ENCODE measurements around the gene RAB21.
A peak's percentile ranks its signal among the peaks of the same experiment; 100 is the strongest.

RAB21 gene

GRCh38 chr12:71828813-71829212, 74.2 kb downstream of the RAB21 start:
- TF ChIP-seq FOXA1 (IDR thresholded peaks at IDR 0.05) (no peak), ZNF384 (IDR thresholded peaks at IDR 0.05) (no peak), FOXK2 (IDR thresholded peaks at IDR 0.05) (no peak), SP1 (IDR thresholded peaks at IDR 0.05) (no peak)
- ChIA-PET POLR2A (no interaction called here), CTCF (no interaction called here)
- DNase-seq (ENCODE audit: extremely low spot score) = no peak

GRCh38 chr12:71837356-71837755, 82.7 kb downstream of the RAB21 start:
- ChIA-PET POLR2A (no interaction called here), CTCF (interaction anchor here (1.4 kb wide), 1 partner anchor 9 kb away, joined by 4 read pairs; no protein-coding TSS in a partner anchor)
- DNase-seq (ENCODE audit: extremely low spot score) = no peak
- TF ChIP-seq LEF1 (IDR thresholded peaks at IDR 0.05; ENCODE audit: borderline replicate concordance) = no peak
- no peak for TF ChIP-seq ELF4 (IDR thresholded peaks at IDR 0.05)
- TF ChIP-seq NFRKB (IDR thresholded peaks at IDR 0.05) = no peak
- TF ChIP-seq FOXK2 (IDR thresholded peaks at IDR 0.05) = no peak
- no peak for TF ChIP-seq FOXA1 (IDR thresholded peaks at IDR 0.05)
- TF ChIP-seq PKNOX1 (IDR thresholded peaks at IDR 0.05) = no peak
- TF ChIP-seq HDGF (IDR thresholded peaks at IDR 0.05; ENCODE audit: borderline replicate concordance) = no peak
- TF ChIP-seq ARNT (IDR thresholded peaks at IDR 0.05) = no peak

GRCh38 chr12:71838231-71838630, 83.6 kb downstream of the RAB21 start:
- CTCF ChIA-PET = interaction anchor here (1.4 kb wide), 1 partner anchor 8 kb away, joined by 4 read pairs; no protein-coding TSS in a partner anchor
- no peak for TF ChIP-seq HDGF (IDR thresholded peaks at IDR 0.05; ENCODE audit: borderline replicate concordance)
- TF ChIP-seq ZNF384 (IDR thresholded peaks at IDR 0.05) = no peak
- TF ChIP-seq ELF4 (IDR thresholded peaks at IDR 0.05) = no peak
- TF ChIP-seq L3MBTL2 (conservative IDR thresholded peaks at IDR 0.05) = no peak
- TF ChIP-seq TARDBP (IDR thresholded peaks at IDR 0.05) = no peak
- no peak for TF ChIP-seq FOXA1 (IDR thresholded peaks at IDR 0.05)
- no peak for TF ChIP-seq NFRKB (IDR thresholded peaks at IDR 0.05)
- TF ChIP-seq FOXM1 (IDR thresholded peaks at IDR 0.05; ENCODE audit: borderline replicate concordance) = no peak
- DNase-seq (ENCODE audit: extremely low spot score) = no peak
- POLR2A ChIA-PET = no interaction called here

GRCh38 chr12:71838676-71839075, 84.0 kb downstream of the RAB21 start:
- ChIA-PET POLR2A (no interaction called here), CTCF (no interaction called here)
- DNase-seq (ENCODE audit: extremely low spot score) = no peak
- no peak for TF ChIP-seq TARDBP (IDR thresholded peaks at IDR 0.05)
- no peak for TF ChIP-seq FOXK2 (IDR thresholded peaks at IDR 0.05)
- TF ChIP-seq CTBP1 (IDR thresholded peaks at IDR 0.05; ENCODE audit: borderline replicate concordance) = no peak
- no peak for TF ChIP-seq FOXM1 (IDR thresholded peaks at IDR 0.05; ENCODE audit: borderline replicate concordance)
- TF ChIP-seq BHLHE40 (IDR thresholded peaks at IDR 0.05; ENCODE audit: borderline replicate concordance) = no peak
- no peak for TF ChIP-seq LEF1 (IDR thresholded peaks at IDR 0.05; ENCODE audit: borderline replicate concordance)
- no peak for TF ChIP-seq SP1 (IDR thresholded peaks at IDR 0.05)
- no peak for TF ChIP-seq SUZ12 (IDR thresholded peaks at IDR 0.05)
- TF ChIP-seq HDGF (IDR thresholded peaks at IDR 0.05; ENCODE audit: borderline replicate concordance) = no peak
- no peak for TF ChIP-seq NFRKB (IDR thresholded peaks at IDR 0.05)
- no peak for TF ChIP-seq ARNT (IDR thresholded peaks at IDR 0.05)
- no peak for TF ChIP-seq PKNOX1 (IDR thresholded peaks at IDR 0.05)
- TF ChIP-seq L3MBTL2 (conservative IDR thresholded peaks at IDR 0.05) = no peak
- TF ChIP-seq ZNF384 (IDR thresholded peaks at IDR 0.05) = no peak
- no peak for TF ChIP-seq FOXA1 (IDR thresholded peaks at IDR 0.05)
- no peak for TF ChIP-seq ELF4 (IDR thresholded peaks at IDR 0.05)

- TF ChIP-seq L3MBTL2 (conservative IDR thresholded peaks at IDR 0.05) = no peak
- TF ChIP-seq PKNOX1 (IDR thresholded peaks at IDR 0.05) = no peak
- TF ChIP-seq ELF4 (IDR thresholded peaks at IDR 0.05) = no peak
- TF ChIP-seq ARNT (IDR thresholded peaks at IDR 0.05) = no peak
- TF ChIP-seq HDGF (IDR thresholded peaks at IDR 0.05; ENCODE audit: borderline replicate concordance) = no peak
- TF ChIP-seq NFRKB (IDR thresholded peaks at IDR 0.05) = no peak
- TF ChIP-seq SUZ12 (IDR thresholded peaks at IDR 0.05) = no peak
- TF ChIP-seq TARDBP (IDR thresholded peaks at IDR 0.05) = no peak
- TF ChIP-seq LEF1 (IDR thresholded peaks at IDR 0.05; ENCODE audit: borderline replicate concordance) = no peak
- no peak for TF ChIP-seq BHLHE40 (IDR thresholded peaks at IDR 0.05; ENCODE audit: borderline replicate concordance)
- TF ChIP-seq CTBP1 (IDR thresholded peaks at IDR 0.05; ENCODE audit: borderline replicate concordance) = no peak
- TF ChIP-seq FOXM1 (IDR thresholded peaks at IDR 0.05; ENCODE audit: borderline replicate concordance) = no peak
- no peak for TF ChIP-seq FOXA1 (IDR thresholded peaks at IDR 0.05)
- TF ChIP-seq SP1 (IDR thresholded peaks at IDR 0.05) = no peak
- no peak for TF ChIP-seq ZNF384 (IDR thresholded peaks at IDR 0.05)
- TF ChIP-seq FOXK2 (IDR thresholded peaks at IDR 0.05) = no peak
- ChIA-PET POLR2A (interaction anchor here (1.0 kb wide), 2 partner anchors 10 to 21 kb away, joined by 3 read pairs; no protein-coding TSS in a partner anchor), CTCF (interaction anchor here (0.5 kb wide), 1 partner anchor 23 kb away, joined by 3 read pairs; no protein-coding TSS in a partner anchor)
- DNase-seq (ENCODE audit: extremely low spot score) = peak; percentile 28
Observed at GRCh38 chr12:71840231-71840847, 85.7 kb downstream of the RAB21 start.

GRCh38 chr12:71846322-71846940, 91.8 kb downstream of the RAB21 start:
- CTCF ChIA-PET = interaction anchor here (0.5 to 0.9 kb wide), 6 partner anchors 9 to 93 kb away, joined by 3 to 5 read pairs (median 3); no protein-coding TSS in a partner anchor
- TF ChIP-seq ZNF384 (IDR thresholded peaks at IDR 0.05) (peak; percentile 31; the same call in 1 of the 2 replicates), TARDBP (IDR thresholded peaks at IDR 0.05) (no peak), NFRKB (IDR thresholded peaks at IDR 0.05) (no peak), SUZ12 (IDR thresholded peaks at IDR 0.05) (no peak)
- POLR2A ChIA-PET = no interaction called here
- DNase-seq (ENCODE audit: extremely low spot score) = no peak
